Coronary artery (tissue), 2 donors: ENCODE data around the gene LENG9.
"Not testable (repeated sequence)": the region's sequence is repeated elsewhere in the genome, so short reads cannot be mapped to it uniquely, and the experiment has no call there.

Source experiments
- DNase-seq: peaks from one replicate; pipeline ENCODE4 v3.0.0-alpha.2; 2017; ENCODE audit warnings: low spot score
- H3K27ac ChIP-seq, 2 donors: fragments of 200-600 bp; sonication (generic); one replicate each; pipeline ENCODE4 v1.5.1; 2016 to 2019
- H3K4me3 ChIP-seq: fragments of 200-600 bp; sonication (generic); 2 replicates; pipeline ENCODE4 v1.5.1; 2016; ENCODE audit warnings: mild to moderate bottlenecking, moderate library complexity
- TF ChIP-seq, protein P1 (sequence below): fragments of 200-600 bp; sonication (generic); IDR thresholded peaks from one replicate; pipeline ENCODE4 v1.5.1; 2019; ENCODE audit warnings: antibody characterized with exemption

LENG9 gene

GRCh38 chr19:54449701-54450069 is 13.9 kb downstream of the LENG9 start:
- Histone ChIP-seq H3K27ac (peak overlapping the region; percentile 93 to 99), H3K4me3 (peak overlapping the region; percentile 97)
- peak; percentile 76 for DNase-seq
- TF ChIP-seq, protein P1, sequence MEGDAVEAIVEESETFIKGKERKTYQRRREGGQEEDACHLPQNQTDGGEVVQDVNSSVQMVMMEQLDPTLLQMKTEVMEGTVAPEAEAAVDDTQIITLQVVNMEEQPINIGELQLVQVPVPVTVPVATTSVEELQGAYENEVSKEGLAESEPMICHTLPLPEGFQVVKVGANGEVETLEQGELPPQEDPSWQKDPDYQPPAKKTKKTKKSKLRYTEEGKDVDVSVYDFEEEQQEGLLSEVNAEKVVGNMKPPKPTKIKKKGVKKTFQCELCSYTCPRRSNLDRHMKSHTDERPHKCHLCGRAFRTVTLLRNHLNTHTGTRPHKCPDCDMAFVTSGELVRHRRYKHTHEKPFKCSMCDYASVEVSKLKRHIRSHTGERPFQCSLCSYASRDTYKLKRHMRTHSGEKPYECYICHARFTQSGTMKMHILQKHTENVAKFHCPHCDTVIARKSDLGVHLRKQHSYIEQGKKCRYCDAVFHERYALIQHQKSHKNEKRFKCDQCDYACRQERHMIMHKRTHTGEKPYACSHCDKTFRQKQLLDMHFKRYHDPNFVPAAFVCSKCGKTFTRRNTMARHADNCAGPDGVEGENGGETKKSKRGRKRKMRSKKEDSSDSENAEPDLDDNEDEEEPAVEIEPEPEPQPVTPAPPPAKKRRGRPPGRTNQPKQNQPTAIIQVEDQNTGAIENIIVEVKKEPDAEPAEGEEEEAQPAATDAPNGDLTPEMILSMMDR, result no peak

- peak; percentile 99 for DNase-seq
- TF ChIP-seq, protein P1, result no peak
Measured at GRCh38 chr19:54448774-54449700, 14.5 kb downstream of the LENG9 start, which contains the start of gene LENG8. Gene LENG8, plus strand, starts transcription at chr19:54449199. Its CDS starts 2,146 bp downstream, at chr19:54451345.

GRCh38 chr19:54448040-54448773 is 15.4 kb downstream of the LENG9 start:
- peak overlapping the region; percentile 97 for H3K4me3 ChIP-seq
- DNase-seq, result no peak
- TF ChIP-seq, protein P1, result no peak
- peak overlapping the region; percentile 93 to 99 for H3K27ac ChIP-seq

More at GRCh38 chr19:54448774-54449700, 14.5 kb downstream of the LENG9 start, which contains the start of gene LENG8:
- peak within 1 kb of the TSS; percentile 93 to 99 for H3K27ac ChIP-seq
- peak within 1 kb of the TSS; percentile 97 for H3K4me3 ChIP-seq

- not testable (repeated sequence) for DNase-seq, H3K27ac ChIP-seq, H3K4me3 ChIP-seq
Measured at GRCh38 chr19:54446349-54446748, 17.2 kb downstream of the LENG9 start.

DNA sequence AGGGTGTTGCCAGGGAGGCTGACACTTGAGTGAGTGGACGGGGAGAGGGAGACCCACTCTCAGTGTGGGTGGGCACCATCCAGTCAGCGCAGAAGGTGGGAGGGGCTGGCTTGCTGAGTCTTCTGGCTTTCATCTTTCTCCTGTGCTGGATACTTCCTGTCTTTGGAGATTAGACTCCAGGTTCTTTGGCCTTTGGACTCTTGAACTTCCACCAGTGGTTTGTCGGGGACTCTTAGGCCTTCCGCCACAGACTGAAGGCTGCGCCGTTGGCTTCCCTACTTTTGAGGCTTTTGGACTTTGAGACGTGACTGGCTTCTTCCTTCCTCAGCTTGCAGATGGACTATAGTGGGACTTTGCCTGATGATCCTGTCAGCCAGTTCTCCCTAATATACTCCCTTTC is 18.8 kb downstream of the LENG9 start:
- TF ChIP-seq, protein P1, result no peak
- Histone ChIP-seq H3K4me3 (no peak overlapping the region), H3K27ac (no peak overlapping the region)
- DNase-seq, result no peak

- H3K4me3 ChIP-seq, result no peak overlapping the region
- TF ChIP-seq, protein P1, result no peak
- H3K27ac ChIP-seq, result no peak overlapping the region
- DNase-seq, result no peak
Measured at GRCh38 chr19:54440641-54441040, 22.9 kb downstream of the LENG9 start.

DNA sequence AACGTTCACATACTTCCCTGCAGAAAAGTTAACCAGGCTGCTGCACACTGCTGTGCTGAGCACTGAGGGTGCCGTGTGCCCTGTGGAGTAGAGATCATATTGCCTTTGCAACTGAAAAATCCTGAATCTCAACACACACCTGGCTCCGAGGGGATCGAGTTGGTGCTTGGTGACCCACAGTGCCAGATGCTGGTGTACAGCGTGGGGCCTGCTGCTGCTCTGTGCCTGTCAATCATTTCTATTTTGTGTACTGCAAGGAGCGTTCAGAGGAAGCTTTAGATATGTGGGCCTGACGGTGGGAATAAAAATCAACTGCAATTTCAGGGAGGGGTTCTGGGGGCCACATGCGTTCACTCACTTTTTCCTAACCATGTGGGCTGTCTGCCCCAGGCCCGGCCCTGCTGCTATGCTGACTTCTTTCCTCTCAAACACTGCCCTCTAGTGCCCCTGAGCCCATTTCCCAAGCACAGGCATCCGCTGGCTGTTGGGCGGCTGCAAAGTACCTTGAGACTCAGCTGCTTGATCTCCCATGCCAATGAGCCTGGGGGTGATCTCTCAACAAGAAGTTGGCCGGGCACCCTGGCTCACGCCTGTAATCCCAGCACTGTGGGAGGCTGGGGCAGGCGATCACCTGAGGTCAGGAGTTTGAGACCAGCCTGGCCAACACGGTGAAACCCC is 24.3 kb downstream of the LENG9 start:
- TF ChIP-seq, protein P1, result no peak
- no peak overlapping the region for H3K27ac ChIP-seq
- no peak for DNase-seq
- H3K4me3 ChIP-seq, result no peak overlapping the region
